Fibroblast of skin of abdomen (primary cell): Measurements from ENCODE around the gene IFI27L1.

Experiments
- DNase-seq: peaks from one replicate; pipeline ENCODE4 v3.0.0-alpha.2; 2013

Gene IFI27L1

GRCh38 chr14:94081386-94081820 lies 293 bp downstream of the IFI27L1 start:
- no peak for DNase-seq

GRCh38 chr14:94087891-94088290 lies 6.8 kb downstream of the IFI27L1 start:
- DNase-seq = no peak

GRCh38 chr14:94088516-94088915 lies 7.4 kb downstream of the IFI27L1 start:
- DNase-seq = peak; percentile 33

DNA sequence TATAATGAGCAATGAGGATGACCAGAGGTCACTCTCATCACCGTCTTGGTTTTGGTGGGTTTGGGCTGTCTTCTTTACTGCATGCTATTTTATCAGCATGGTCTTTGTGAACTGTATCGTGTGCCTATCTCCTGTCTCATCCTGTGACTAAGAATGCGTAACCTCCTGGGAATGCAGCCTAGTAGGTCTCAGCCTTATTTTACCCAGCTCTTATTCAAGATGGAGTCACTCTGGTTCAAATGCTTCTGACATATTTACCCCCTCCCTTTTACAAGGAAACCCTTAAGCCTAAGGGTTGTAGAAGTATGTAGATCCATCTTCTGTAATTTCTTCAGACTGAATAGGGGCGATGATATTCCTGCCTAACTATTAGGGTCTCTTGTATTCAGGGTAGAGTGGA lies 8.4 kb downstream of the IFI27L1 start:
- peak; percentile 11 for DNase-seq

DNA sequence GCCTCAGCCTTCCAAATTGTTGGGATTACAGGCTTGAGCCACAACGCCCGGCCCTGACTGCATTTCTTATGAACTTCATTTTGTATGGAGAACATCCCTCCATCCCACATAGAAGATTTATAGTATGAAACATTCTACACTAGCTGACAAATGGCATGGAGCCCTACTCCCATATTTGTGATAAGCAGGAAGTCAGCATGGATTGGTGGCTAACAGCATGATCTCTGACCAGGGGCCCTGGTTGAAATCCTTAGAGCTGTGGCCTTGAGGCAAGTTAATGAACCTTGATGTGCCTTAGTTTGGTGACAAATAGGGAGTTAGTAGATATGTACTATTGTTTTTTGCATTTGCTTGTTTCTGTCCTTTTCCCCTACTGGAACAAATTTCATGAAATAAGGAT lies 12.3 kb downstream of the IFI27L1 start:
- DNase-seq = no peak

GRCh38 chr14:94097091-94097490 lies 16.0 kb downstream of the IFI27L1 start:
- no peak for DNase-seq

DNA sequence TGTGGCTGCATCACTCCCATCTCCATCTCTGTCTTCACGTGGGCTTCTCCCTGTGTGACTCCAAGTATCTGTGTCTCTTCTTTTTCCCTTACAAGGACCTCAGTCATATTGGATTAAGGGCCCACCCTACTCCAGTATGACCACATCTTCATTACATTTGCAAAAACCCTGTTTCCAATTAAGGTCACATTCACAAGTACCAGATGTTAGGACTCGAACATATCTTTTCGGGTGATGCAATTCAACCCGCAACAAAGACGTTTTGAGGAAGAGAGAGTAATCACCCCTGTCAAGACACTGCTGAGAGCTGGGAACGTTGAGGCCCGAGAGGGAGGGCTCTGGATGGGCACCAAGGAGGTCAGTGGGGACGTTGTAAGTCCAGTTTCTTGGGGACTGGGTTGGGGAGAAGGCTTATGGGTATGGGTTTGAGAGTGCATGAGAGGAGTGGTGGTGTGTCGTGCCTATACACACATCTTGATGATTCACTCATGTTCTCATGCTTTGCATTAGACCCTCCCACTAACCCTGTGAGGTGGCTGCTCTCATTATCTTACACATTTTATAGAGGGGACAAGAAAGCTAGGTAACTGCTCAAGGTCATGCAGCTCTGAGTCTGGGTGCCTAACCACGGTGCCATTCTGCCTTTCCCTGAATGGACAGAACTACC lies 17.3 kb downstream of the IFI27L1 start:
- DNase-seq = peak; percentile 91

GRCh38 chr14:94099006-94099405 lies 17.9 kb downstream of the IFI27L1 start:
- DNase-seq = no peak

- peak; percentile 85 for DNase-seq
These were observed 19.7 kb downstream of the IFI27L1 start for GRCh38 chr14:94100847-94101246.

DNA sequence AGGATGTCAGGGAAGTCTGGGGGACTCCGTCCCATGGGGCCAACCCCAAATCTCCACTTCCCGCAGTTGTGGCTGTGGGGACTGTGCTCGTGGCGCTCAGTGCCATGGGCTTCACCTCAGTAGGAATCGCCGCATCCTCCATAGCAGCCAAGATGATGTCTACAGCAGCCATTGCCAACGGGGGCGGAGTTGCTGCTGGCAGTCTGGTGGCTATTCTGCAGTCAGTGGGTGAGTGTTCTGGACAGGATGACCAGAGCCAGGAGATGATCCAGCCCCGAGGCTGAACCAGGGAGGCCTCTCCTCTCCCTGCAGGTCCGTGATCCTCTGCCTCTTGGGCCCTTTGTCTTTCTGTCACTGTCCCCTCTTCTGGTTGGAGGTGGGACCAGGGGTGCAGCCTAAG lies 20.6 kb downstream of the IFI27L1 start:
- no peak for DNase-seq

GRCh38 chr14:94102768-94103482 lies 21.8 kb downstream of the IFI27L1 start:
- DNase-seq = no peak

- peak; percentile 8 for DNase-seq
These were observed 22.5 kb downstream of the IFI27L1 start for GRCh38 chr14:94103554-94104150.

DNA sequence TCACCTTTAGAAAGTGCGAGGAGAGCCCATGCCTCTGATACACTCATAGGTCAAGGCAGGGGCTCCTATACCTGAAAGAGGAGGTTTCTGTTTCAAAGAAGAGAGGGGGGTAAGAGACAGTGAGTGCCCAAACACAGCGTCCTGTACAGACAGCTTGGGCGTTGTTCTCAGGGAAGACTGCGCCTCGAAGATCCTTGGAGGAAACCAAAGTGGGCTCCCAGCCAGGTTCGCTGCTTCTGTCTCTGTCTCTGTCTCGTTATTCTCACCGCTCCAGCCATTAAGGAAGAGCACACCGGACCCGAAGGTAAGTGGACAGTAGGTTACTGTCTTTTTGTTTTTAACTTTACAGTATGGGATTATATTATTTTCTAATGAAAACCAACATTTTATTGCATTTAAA lies 23.6 kb downstream of the IFI27L1 start:
- no peak for DNase-seq

GRCh38 chr14:94109915-94110250 lies 28.8 kb downstream of the IFI27L1 start:
- DNase-seq = no peak

DNA sequence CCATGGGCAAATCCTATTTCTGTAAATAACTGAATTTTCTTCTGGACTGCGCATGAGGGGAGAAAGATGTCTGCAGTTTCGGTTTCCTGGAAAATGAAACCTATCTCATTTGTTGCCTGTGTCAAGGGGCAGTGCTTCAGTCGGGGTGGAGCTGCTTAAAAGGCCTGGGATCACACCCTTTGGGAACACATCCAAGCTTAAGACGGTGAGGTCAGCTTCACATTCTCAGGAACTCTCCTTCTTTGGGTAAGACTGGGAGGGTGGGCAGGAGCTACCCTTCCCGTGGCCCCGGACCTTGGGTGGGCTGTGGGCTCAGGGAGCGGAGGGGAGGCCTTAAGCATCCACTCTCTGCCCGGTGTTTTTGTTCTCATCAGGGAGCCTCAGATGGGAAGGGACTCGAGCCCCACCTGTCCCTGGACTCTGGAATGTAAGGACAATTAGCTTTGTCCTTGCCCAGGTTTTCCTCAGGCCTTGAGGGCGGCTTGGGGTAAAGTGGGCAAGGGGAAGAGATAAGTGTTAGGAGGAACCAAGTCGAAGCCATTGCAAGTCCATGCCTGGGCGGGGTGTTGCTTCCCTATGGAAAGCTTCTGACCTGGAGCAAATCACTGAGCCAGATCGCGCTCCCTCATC lies 29.6 kb downstream of the IFI27L1 start, which contains the start of gene IFI27:
IFI27 (plus strand) TSS at position 185 of the 630 bp plus-strand sequence.
- no peak for DNase-seq

- no peak for DNase-seq
These were observed 30.4 kb downstream of the IFI27L1 start for GRCh38 chr14:94111276-94112095.

DNA sequence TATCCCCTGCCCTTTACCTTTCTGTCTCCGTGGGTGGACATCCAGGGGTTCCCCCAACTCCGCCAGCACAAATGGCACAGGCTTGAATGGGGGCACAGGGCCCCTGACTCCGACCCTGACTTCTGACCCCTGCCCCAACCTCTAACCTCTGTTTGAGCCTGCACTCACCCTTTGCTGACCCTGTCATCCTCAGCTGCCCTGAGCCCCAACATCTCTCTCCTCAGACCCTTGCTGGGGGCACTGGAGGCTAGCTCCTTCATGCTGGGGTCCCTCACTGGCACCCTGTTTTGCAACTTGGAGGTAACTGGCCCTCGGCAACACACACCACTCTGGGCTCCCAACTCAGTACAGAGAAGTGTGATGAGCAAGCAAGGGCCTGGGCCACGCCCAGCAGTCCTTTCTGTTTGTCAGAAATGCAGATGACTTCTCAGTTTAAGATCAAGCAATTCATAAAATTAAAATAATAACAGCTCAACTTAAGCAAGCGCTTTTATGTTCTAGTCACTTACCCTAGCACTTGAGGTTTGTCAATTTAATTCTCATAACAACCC lies 31.5 kb downstream of the IFI27L1 start:
- DNase-seq = no peak

- no peak for DNase-seq
These were observed 32.0 kb downstream of the IFI27L1 start for GRCh38 chr14:94113073-94113472.

DNA sequence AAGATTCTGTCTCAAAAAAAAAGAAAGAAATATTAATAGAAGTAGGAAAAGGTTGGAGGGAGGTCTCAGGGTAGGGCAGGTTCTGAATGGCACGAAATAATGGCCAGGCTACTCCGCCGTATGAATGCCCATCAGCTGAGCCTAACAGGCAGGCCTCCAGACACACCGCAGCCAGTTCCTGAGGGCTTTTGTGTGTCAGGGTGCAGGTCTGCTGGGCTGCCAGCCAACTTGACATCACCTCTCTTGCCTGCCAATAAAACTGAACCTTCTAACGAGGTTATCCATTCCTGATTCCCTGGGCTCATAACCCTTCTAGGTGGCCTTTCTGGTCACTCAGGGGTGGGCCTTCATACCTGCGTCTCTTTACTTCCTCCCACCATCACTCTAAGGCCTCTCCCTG lies 32.4 kb downstream of the IFI27L1 start:
- DNase-seq = no peak

DNA sequence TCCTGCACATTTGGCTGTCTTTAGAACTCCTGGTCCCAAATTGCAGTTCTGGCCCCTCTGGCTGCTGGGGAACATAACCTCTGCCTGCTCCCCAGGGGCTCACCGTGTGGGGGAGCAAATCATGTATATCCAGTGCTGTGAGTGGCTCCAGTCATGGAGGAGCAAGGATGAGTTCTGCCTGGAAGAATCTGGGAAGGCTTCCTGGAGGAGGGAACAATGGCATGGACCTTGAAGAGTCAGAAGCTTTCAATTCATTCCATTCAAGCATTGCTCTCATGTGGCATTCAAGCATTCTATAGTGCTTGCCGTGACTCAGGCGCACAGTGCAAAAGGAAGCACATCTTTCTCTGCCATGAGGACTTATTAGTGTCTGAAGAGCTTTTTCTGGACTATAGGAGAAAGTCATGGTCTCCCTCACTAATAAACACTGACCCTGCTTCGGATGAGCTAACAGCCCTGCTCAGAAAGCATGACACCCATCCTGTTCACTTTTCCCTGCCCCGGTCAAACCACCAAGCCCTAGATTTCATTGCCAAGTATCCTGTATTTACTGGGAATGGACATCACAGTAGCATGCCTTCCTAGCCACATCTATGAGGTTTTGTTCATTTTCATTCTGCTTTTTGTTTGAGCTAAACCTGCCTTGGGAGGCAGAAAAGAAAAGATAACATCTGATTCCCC lies 32.9 kb downstream of the IFI27L1 start:
- DNase-seq = no peak

- no peak for DNase-seq
These were observed 33.5 kb downstream of the IFI27L1 start for GRCh38 chr14:94114589-94115057.
